Right lobe of liver (tissue), 4 donors: ENCODE data around the gene ADAMTS4.

Experiments used
- CTCF ChIP-seq, 4 donors: fragments of 200-600 bp in 3 of 4; fragments of 450-650 bp in 1 of 4; IDR thresholded peaks; one replicate each; pipeline versions ENCODE4 v1.5.1 to v1.8.0; 2016 to 2022; ENCODE audit warnings: antibody characterized with exemption in 4 of 4, mild to moderate bottlenecking in 2 of 4
- POLR2A ChIP-seq: fragments of 450-650 bp; IDR thresholded peaks from one replicate; pipeline ENCODE4 v1.6.1; 2017; ENCODE audit warnings: antibody characterized with exemption, mild to moderate bottlenecking
- donor health status: DM: no; HTN: no; CAD: no.
- donor health status: DM: no; HTN: no; CAD: no.
- donor health status: DM: no; HTN: yes; CAD: no.

DNA sequence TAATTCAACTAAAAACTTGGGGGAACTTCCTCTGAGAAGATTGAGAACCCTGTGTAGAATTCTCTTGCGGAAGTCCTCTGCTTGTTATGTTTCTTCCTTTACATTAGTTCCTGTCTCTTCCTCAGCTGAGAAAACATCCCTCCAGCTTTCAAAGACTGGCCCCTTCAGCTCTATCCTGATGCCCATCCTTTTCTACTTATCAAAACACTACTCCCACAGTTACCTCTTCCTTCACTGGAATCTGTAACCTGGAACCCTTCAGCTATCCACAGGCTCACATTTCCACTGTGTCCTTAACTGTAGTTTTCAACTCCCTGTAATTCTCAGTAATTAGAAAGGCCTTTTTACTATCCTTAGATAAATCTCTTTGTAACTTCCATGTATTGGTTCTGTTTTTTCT lies 60.4 kb downstream of the ADAMTS4 start:
- TF ChIP-seq CTCF (IDR thresholded peaks at IDR 0.05): no peak
- no peak for TF ChIP-seq POLR2A
